Renal pelvis (tissue), 4 donors: ENCODE measurements around the gene LRRN2. TPM values are rescaled to one million over a fixed set of nuclear protein-coding genes. Genes with fewer than 3 reads are reported as not detected.

Experiments used
- DNase-seq: peaks from one replicate; pipeline ENCODE4 v3.0.0-alpha.2; 2013
- polyA plus RNA-seq, 3 donors: library from polyadenylated mRNA; unstranded; fragments of 120-200 nt; gene quantifications; one replicate each; pipeline ENCODE4 v1.2.1, GENCODE V29; 2013; ENCODE audit not compliant: insufficient read length in 3 of 3

Gene LRRN2
- polyA plus RNA-seq, 3 donors, result 12.6 to 14.9 (median 14.7) TPM

- DNase-seq, result no peak
These were observed 79.7 kb downstream of the LRRN2 start for GRCh38 chr1:204605791-204606190.

GRCh38 chr1:204602871-204603542, 82.5 kb downstream of the LRRN2 start:
- DNase-seq, result no peak

- peak; percentile 43 for DNase-seq
These were observed 83.4 kb downstream of the LRRN2 start for GRCh38 chr1:204602111-204602579.

GRCh38 chr1:204600968-204601367, 84.6 kb downstream of the LRRN2 start:
- no peak for DNase-seq

- no peak for DNase-seq
These were observed 85.3 kb downstream of the LRRN2 start for GRCh38 chr1:204600203-204600602.

- no peak for DNase-seq
These were observed 85.9 kb downstream of the LRRN2 start for GRCh38 chr1:204599596-204599995.

- no peak for DNase-seq
These were observed 86.4 kb downstream of the LRRN2 start for GRCh38 chr1:204599098-204599497.

GRCh38 chr1:204598319-204598969, 87.1 kb downstream of the LRRN2 start:
- DNase-seq, result no peak

- no peak for DNase-seq
These were observed 93.1 kb downstream of the LRRN2 start for GRCh38 chr1:204592246-204592948.

GRCh38 chr1:204591473-204592090, 94.0 kb downstream of the LRRN2 start:
- DNase-seq, result no peak

- no peak for DNase-seq
These were observed 96.0 kb downstream of the LRRN2 start for GRCh38 chr1:204589409-204590038.

- DNase-seq, result no peak
These were observed 96.7 kb downstream of the LRRN2 start for GRCh38 chr1:204588826-204589225.

GRCh38 chr1:204587621-204588020, 97.9 kb downstream of the LRRN2 start:
- DNase-seq, result no peak

- DNase-seq, result no peak
These were observed 100.7 kb downstream of the LRRN2 start for GRCh38 chr1:204584699-204585372.

GRCh38 chr1:204583909-204584632, 101.5 kb downstream of the LRRN2 start:
- no peak for DNase-seq

GRCh38 chr1:204581759-204582158, 103.8 kb downstream of the LRRN2 start:
- DNase-seq, result no peak

- no peak for DNase-seq
These were observed 104.7 kb downstream of the LRRN2 start for GRCh38 chr1:204580862-204581261.

GRCh38 chr1:204579681-204580080, 105.9 kb downstream of the LRRN2 start:
- no peak for DNase-seq

GRCh38 chr1:204578867-204579664, 106.5 kb downstream of the LRRN2 start:
- no peak for DNase-seq
